WTC11 (cell line): Measurements from ENCODE around the gene HOXB3. TPM values are rescaled to one million over a fixed set of nuclear protein-coding genes. Genes with fewer than 3 reads are reported as not detected.

ENCODE experiments used
- ATAC-seq: fragments of 200-7000 bp; cut with Tn5 transposase; 2 replicates; pipeline ENCODE4 v1.10.0; 2021; ENCODE audit warnings: mild to moderate bottlenecking, moderate library complexity
- CTCF ChIA-PET: fragments of 300-600 bp; sonication (Branson Sonifier 250); formaldehyde crosslinking; loops from one replicate; lab custom pipeline; 2021; ENCODE audit warnings: antibody characterized with exemption; lab: Charles Lee
- POLR2A ChIA-PET: fragments of 350-600 bp; sonication (Branson Sonifier 250); formaldehyde crosslinking; loops from one replicate; lab custom pipeline; 2021; ENCODE audit warnings: antibody characterized with exemption; lab: Charles Lee
- DNase-seq: peaks from one replicate; pipeline ENCODE4 v3.0.0; 2021; ENCODE audit warnings: low spot score
- H3K27ac Mint-ChIP-seq: 2 replicates; pipeline ENCODE4 v1.8.0; 2021; ENCODE audit warnings: mixed read lengths
- H3K27me3 Mint-ChIP-seq: 2 replicates; pipeline ENCODE4 v1.8.0; 2021; ENCODE audit warnings: low read depth, mild to moderate bottlenecking, moderate library complexity, mixed read lengths
- H3K36me3 Mint-ChIP-seq: 2 replicates; pipeline ENCODE4 v1.8.0; 2021; ENCODE audit warnings: mixed read lengths
- H3K4me1 Mint-ChIP-seq: 2 replicates; pipeline ENCODE4 v1.8.0; 2022; ENCODE audit warnings: mixed read lengths
- H3K4me3 Mint-ChIP-seq: 2 replicates; pipeline ENCODE4 v1.8.0; 2021; ENCODE audit warnings: mild to moderate bottlenecking, moderate library complexity, mixed read lengths
- H3K9me3 Mint-ChIP-seq: 2 replicates; pipeline ENCODE4 v1.8.0; 2021; ENCODE audit warnings: mixed read lengths
- CREB1 ChIP-seq: sonication (generic); formaldehyde crosslinking; IDR thresholded peaks from 2 replicates; pipeline ENCODE4 v1.8.0; 2023; ENCODE audit warnings: mild to moderate bottlenecking, missing genetic modification reagents
- EMX1 ChIP-seq: fragments of 250-450 bp; sonication (Bioruptor Pico); IDR thresholded peaks from 2 replicates; pipeline ENCODE4 v1.8.0; 2021; ENCODE audit warnings: mild to moderate bottlenecking
- HMGA2 ChIP-seq: fragments of 250-450 bp; sonication (Bioruptor Pico); IDR thresholded peaks from 2 replicates; pipeline ENCODE4 v1.4.0; 2021; ENCODE audit warnings: mild to moderate bottlenecking, moderate library complexity
- PRRX2 ChIP-seq: fragments of 250-450 bp; sonication (Bioruptor Pico); IDR thresholded peaks from 2 replicates; pipeline ENCODE4 v1.8.0; 2021; ENCODE audit warnings: mild to moderate bottlenecking
- SMAD3 ChIP-seq: sonication (generic); formaldehyde crosslinking; IDR thresholded peaks from 2 replicates; pipeline ENCODE4 v1.8.0; 2022; ENCODE audit warnings: missing genetic modification reagents, mild to moderate bottlenecking, borderline replicate concordance
- SOX15 ChIP-seq: fragments of 250-450 bp; sonication (Bioruptor Pico); IDR thresholded peaks from 2 replicates; pipeline ENCODE4 v1.9.0; 2021; ENCODE audit warnings: mild to moderate bottlenecking
- TCF7 ChIP-seq: sonication (generic); formaldehyde crosslinking; IDR thresholded peaks from 2 replicates; pipeline ENCODE4 v1.8.0; 2022; ENCODE audit warnings: mild to moderate bottlenecking, low read depth, missing genetic modification reagents, moderate library complexity
- TEAD4 ChIP-seq: sonication (generic); formaldehyde crosslinking; IDR thresholded peaks from 2 replicates; pipeline ENCODE4 v1.8.0; 2022; ENCODE audit warnings: mild to moderate bottlenecking, missing genetic modification reagents
- TP53 ChIP-seq: sonication (generic); formaldehyde crosslinking; IDR thresholded peaks from 2 replicates; pipeline ENCODE4 v1.8.1; 2023; ENCODE audit warnings: mild to moderate bottlenecking, missing genetic modification reagents
- ZNF232 ChIP-seq: sonication (generic); formaldehyde crosslinking; IDR thresholded peaks from 2 replicates; pipeline ENCODE4 v1.8.0; 2022; ENCODE audit warnings: mild to moderate bottlenecking, missing genetic modification reagents
- ZNF317 ChIP-seq: sonication (generic); formaldehyde crosslinking; IDR thresholded peaks from 2 replicates; pipeline ENCODE4 v1.8.1; 2023; ENCODE audit warnings: low read depth, mild to moderate bottlenecking, moderate library complexity, missing genetic modification reagents, borderline replicate concordance
- ZNF423 ChIP-seq: fragments of 250-450 bp; sonication (Bioruptor Pico); IDR thresholded peaks from 2 replicates; pipeline ENCODE4 v2.1.2; 2022; ENCODE audit warnings: mild to moderate bottlenecking, moderate library complexity
- total RNA-seq: library from RNA; stranded (reverse); gene quantifications from 3 replicates; pipeline ENCODE4 v1.2.3, GENCODE V29; 2021
- TF ChIP-seq, protein P1 (sequence below): sonication (generic); formaldehyde crosslinking; IDR thresholded peaks from 2 replicates; pipeline ENCODE4 v1.8.0; 2022; ENCODE audit warnings: missing genetic modification reagents
- TF ChIP-seq, protein P2 (sequence below): sonication (generic); formaldehyde crosslinking; IDR thresholded peaks from 2 replicates; pipeline ENCODE4 v1.8.0; 2022; ENCODE audit warnings: mild to moderate bottlenecking, missing genetic modification reagents
- TF ChIP-seq, protein P3 (sequence below): fragments of 250-450 bp; sonication (Bioruptor Pico); IDR thresholded peaks from 2 replicates; pipeline ENCODE4 v1.9.0; 2021; ENCODE audit warnings: mild to moderate bottlenecking
- TF ChIP-seq, protein P4 (sequence below): sonication (generic); formaldehyde crosslinking; IDR thresholded peaks from 2 replicates; pipeline ENCODE4 v1.8.1; 2022; ENCODE audit warnings: mild to moderate bottlenecking, missing genetic modification reagents, moderate library complexity, borderline replicate concordance
- TF ChIP-seq, protein P5 (sequence below): sonication (generic); formaldehyde crosslinking; IDR thresholded peaks from 2 replicates; pipeline ENCODE4 v1.8.1; 2022; ENCODE audit warnings: low read depth, missing genetic modification reagents, borderline replicate concordance
- TF ChIP-seq, protein P6 (sequence below): sonication (generic); formaldehyde crosslinking; IDR thresholded peaks from 2 replicates; pipeline ENCODE4 v1.8.1; 2023; ENCODE audit warnings: mild to moderate bottlenecking, missing genetic modification reagents
- TF ChIP-seq, protein P7 (sequence below): sonication (generic); formaldehyde crosslinking; conservative IDR thresholded peaks from 2 replicates; pipeline ENCODE4 v1.8.1; 2023; ENCODE audit warnings: mild to moderate bottlenecking, low read depth, missing genetic modification reagents, moderate library complexity
- TF ChIP-seq, protein P8 (sequence below): sonication (generic); formaldehyde crosslinking; IDR thresholded peaks from 2 replicates; pipeline ENCODE4 v1.8.1; 2023; ENCODE audit warnings: mild to moderate bottlenecking, missing genetic modification reagents, moderate library complexity

HOXB3 gene
- total RNA-seq, 1 experiment from 2014 or later: 0.09 TPM

DNA sequence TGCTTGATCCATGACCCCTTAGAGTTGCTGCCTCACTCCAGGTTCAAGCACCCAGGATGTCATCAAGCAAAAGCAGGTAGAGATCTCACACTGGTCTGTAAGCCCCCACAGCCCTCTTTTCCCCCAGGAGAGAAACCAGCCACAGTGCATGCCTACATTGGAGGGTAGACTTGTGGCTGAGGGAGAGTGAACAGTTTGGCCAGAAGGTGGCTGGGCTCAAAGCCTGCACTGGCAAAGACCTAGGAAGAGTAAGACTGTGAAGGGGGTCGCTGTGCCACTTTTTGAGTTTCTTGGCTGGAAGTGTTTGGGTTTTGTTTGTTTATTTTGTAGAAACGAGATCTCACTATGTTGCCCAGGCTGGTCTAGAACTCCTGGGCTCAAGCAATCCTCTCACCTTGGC, 87.7 kb downstream of the HOXB3 start:
- peaks cover 43% of the 10 kb centered on the region for H3K4me1 Mint-ChIP-seq
- H3K36me3 Mint-ChIP-seq: no peaks in the 10 kb centered on the region
- no peak overlapping the region for H3K27ac Mint-ChIP-seq
- DNase-seq: no peak
- TF ChIP-seq, protein P1, sequence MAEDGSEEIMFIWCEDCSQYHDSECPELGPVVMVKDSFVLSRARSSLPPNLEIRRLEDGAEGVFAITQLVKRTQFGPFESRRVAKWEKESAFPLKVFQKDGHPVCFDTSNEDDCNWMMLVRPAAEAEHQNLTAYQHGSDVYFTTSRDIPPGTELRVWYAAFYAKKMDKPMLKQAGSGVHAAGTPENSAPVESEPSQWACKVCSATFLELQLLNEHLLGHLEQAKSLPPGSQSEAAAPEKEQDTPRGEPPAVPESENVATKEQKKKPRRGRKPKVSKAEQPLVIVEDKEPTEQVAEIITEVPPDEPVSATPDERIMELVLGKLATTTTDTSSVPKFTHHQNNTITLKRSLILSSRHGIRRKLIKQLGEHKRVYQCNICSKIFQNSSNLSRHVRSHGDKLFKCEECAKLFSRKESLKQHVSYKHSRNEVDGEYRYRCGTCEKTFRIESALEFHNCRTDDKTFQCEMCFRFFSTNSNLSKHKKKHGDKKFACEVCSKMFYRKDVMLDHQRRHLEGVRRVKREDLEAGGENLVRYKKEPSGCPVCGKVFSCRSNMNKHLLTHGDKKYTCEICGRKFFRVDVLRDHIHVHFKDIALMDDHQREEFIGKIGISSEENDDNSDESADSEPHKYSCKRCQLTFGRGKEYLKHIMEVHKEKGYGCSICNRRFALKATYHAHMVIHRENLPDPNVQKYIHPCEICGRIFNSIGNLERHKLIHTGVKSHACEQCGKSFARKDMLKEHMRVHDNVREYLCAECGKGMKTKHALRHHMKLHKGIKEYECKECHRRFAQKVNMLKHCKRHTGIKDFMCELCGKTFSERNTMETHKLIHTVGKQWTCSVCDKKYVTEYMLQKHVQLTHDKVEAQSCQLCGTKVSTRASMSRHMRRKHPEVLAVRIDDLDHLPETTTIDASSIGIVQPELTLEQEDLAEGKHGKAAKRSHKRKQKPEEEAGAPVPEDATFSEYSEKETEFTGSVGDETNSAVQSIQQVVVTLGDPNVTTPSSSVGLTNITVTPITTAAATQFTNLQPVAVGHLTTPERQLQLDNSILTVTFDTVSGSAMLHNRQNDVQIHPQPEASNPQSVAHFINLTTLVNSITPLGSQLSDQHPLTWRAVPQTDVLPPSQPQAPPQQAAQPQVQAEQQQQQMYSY (CRISPR knock-in tag): no peak
- TF ChIP-seq, protein P2, sequence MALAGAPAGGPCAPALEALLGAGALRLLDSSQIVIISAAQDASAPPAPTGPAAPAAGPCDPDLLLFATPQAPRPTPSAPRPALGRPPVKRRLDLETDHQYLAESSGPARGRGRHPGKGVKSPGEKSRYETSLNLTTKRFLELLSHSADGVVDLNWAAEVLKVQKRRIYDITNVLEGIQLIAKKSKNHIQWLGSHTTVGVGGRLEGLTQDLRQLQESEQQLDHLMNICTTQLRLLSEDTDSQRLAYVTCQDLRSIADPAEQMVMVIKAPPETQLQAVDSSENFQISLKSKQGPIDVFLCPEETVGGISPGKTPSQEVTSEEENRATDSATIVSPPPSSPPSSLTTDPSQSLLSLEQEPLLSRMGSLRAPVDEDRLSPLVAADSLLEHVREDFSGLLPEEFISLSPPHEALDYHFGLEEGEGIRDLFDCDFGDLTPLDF: no peak
- TF ChIP-seq, protein P3, sequence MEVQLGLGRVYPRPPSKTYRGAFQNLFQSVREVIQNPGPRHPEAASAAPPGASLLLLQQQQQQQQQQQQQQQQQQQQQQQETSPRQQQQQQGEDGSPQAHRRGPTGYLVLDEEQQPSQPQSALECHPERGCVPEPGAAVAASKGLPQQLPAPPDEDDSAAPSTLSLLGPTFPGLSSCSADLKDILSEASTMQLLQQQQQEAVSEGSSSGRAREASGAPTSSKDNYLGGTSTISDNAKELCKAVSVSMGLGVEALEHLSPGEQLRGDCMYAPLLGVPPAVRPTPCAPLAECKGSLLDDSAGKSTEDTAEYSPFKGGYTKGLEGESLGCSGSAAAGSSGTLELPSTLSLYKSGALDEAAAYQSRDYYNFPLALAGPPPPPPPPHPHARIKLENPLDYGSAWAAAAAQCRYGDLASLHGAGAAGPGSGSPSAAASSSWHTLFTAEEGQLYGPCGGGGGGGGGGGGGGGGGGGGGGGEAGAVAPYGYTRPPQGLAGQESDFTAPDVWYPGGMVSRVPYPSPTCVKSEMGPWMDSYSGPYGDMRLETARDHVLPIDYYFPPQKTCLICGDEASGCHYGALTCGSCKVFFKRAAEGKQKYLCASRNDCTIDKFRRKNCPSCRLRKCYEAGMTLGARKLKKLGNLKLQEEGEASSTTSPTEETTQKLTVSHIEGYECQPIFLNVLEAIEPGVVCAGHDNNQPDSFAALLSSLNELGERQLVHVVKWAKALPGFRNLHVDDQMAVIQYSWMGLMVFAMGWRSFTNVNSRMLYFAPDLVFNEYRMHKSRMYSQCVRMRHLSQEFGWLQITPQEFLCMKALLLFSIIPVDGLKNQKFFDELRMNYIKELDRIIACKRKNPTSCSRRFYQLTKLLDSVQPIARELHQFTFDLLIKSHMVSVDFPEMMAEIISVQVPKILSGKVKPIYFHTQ (CRISPR knock-in tag): no peak
- TF ChIP-seq, protein P4, sequence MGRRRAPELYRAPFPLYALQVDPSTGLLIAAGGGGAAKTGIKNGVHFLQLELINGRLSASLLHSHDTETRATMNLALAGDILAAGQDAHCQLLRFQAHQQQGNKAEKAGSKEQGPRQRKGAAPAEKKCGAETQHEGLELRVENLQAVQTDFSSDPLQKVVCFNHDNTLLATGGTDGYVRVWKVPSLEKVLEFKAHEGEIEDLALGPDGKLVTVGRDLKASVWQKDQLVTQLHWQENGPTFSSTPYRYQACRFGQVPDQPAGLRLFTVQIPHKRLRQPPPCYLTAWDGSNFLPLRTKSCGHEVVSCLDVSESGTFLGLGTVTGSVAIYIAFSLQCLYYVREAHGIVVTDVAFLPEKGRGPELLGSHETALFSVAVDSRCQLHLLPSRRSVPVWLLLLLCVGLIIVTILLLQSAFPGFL (CRISPR knock-in tag): no peak
- TF ChIP-seq PRRX2: no peak
- no peak for TF ChIP-seq ZNF317 (CRISPR knock-in tag)
- TF ChIP-seq, protein P5, sequence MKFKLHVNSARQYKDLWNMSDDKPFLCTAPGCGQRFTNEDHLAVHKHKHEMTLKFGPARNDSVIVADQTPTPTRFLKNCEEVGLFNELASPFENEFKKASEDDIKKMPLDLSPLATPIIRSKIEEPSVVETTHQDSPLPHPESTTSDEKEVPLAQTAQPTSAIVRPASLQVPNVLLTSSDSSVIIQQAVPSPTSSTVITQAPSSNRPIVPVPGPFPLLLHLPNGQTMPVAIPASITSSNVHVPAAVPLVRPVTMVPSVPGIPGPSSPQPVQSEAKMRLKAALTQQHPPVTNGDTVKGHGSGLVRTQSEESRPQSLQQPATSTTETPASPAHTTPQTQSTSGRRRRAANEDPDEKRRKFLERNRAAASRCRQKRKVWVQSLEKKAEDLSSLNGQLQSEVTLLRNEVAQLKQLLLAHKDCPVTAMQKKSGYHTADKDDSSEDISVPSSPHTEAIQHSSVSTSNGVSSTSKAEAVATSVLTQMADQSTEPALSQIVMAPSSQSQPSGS (CRISPR knock-in tag): no peak
- no peak for TF ChIP-seq TP53 (CRISPR knock-in tag)
- TF ChIP-seq TEAD4: no peak
- no peak for TF ChIP-seq EMX1
- TF ChIP-seq, protein P6, sequence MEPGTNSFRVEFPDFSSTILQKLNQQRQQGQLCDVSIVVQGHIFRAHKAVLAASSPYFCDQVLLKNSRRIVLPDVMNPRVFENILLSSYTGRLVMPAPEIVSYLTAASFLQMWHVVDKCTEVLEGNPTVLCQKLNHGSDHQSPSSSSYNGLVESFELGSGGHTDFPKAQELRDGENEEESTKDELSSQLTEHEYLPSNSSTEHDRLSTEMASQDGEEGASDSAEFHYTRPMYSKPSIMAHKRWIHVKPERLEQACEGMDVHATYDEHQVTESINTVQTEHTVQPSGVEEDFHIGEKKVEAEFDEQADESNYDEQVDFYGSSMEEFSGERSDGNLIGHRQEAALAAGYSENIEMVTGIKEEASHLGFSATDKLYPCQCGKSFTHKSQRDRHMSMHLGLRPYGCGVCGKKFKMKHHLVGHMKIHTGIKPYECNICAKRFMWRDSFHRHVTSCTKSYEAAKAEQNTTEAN: no peak
- no peak for TF ChIP-seq ZNF232 (CRISPR knock-in tag)
- TF ChIP-seq SOX15: no peak
- TF ChIP-seq, protein P7, sequence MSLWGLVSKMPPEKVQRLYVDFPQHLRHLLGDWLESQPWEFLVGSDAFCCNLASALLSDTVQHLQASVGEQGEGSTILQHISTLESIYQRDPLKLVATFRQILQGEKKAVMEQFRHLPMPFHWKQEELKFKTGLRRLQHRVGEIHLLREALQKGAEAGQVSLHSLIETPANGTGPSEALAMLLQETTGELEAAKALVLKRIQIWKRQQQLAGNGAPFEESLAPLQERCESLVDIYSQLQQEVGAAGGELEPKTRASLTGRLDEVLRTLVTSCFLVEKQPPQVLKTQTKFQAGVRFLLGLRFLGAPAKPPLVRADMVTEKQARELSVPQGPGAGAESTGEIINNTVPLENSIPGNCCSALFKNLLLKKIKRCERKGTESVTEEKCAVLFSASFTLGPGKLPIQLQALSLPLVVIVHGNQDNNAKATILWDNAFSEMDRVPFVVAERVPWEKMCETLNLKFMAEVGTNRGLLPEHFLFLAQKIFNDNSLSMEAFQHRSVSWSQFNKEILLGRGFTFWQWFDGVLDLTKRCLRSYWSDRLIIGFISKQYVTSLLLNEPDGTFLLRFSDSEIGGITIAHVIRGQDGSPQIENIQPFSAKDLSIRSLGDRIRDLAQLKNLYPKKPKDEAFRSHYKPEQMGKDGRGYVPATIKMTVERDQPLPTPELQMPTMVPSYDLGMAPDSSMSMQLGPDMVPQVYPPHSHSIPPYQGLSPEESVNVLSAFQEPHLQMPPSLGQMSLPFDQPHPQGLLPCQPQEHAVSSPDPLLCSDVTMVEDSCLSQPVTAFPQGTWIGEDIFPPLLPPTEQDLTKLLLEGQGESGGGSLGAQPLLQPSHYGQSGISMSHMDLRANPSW (CRISPR knock-in tag): no peak
- TF ChIP-seq HMGA2: no peak
- TF ChIP-seq SMAD3 (CRISPR knock-in tag): no peak
- TF ChIP-seq, protein P8, sequence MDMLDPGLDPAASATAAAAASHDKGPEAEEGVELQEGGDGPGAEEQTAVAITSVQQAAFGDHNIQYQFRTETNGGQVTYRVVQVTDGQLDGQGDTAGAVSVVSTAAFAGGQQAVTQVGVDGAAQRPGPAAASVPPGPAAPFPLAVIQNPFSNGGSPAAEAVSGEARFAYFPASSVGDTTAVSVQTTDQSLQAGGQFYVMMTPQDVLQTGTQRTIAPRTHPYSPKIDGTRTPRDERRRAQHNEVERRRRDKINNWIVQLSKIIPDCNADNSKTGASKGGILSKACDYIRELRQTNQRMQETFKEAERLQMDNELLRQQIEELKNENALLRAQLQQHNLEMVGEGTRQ (CRISPR knock-in tag): no peak
- TF ChIP-seq CREB1 (CRISPR knock-in tag): no peak
- TF ChIP-seq TCF7 (CRISPR knock-in tag): no peak
- no peak for TF ChIP-seq ZNF423 (CRISPR knock-in tag)
- POLR2A ChIA-PET: no interaction called here
- no peaks in the 10 kb centered on the region for H3K9me3 Mint-ChIP-seq
- CTCF ChIA-PET: no interaction called here
- no peak for ATAC-seq
- H3K27me3 Mint-ChIP-seq: peaks cover 74% of the 10 kb centered on the region
- no peak overlapping the region for H3K4me3 Mint-ChIP-seq
